Liver (tissue), 2 donors: Measurements from ENCODE around the gene C1GALT1C1L.

Experiments
- FOXA1 ChIP-seq: IDR thresholded peaks from 2 replicates; pipeline ENCODE4 v1.6.1; 2016; ENCODE audit warnings: antibody characterized with exemption
- TF ChIP-seq, protein P1 (sequence below): fragments of 150-350 bp; IDR thresholded peaks from 2 replicates; pipeline ENCODE4 v1.5.1; 2017; ENCODE audit warnings: improper control_type of control experiment, low read depth, low read length; ENCODE audit not compliant: missing input control
- donor health status: healthy.

DNA sequence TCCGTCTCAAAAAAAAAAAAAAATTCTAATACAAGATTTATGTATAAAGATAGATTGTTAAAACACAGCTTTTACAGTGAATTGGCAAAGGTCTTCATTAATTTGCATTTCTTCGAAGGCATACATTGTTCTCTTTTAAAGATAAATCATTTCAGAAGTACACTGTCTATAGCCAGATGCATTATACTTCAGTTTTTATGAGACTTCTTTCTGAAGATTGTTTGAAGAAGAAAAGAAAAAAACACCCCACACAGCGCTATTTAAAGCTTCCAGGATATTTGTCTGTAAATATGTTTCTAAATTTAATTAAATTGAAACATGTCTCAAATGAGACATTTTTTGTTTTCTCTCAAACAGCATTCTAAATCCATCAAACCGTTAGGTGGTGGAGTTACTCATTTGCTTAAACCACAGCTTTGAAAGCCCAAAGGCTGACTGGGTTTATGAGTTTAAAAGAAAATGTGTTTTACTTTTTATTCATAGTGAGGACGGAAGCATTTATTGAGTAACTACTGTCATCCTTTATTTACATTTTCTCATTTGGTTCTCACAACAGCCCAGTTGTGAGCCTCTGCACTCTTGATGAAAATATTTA, 42.4 kb upstream of the C1GALT1C1L start:
- TF ChIP-seq, protein P1, sequence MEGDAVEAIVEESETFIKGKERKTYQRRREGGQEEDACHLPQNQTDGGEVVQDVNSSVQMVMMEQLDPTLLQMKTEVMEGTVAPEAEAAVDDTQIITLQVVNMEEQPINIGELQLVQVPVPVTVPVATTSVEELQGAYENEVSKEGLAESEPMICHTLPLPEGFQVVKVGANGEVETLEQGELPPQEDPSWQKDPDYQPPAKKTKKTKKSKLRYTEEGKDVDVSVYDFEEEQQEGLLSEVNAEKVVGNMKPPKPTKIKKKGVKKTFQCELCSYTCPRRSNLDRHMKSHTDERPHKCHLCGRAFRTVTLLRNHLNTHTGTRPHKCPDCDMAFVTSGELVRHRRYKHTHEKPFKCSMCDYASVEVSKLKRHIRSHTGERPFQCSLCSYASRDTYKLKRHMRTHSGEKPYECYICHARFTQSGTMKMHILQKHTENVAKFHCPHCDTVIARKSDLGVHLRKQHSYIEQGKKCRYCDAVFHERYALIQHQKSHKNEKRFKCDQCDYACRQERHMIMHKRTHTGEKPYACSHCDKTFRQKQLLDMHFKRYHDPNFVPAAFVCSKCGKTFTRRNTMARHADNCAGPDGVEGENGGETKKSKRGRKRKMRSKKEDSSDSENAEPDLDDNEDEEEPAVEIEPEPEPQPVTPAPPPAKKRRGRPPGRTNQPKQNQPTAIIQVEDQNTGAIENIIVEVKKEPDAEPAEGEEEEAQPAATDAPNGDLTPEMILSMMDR: no peak
- no peak for TF ChIP-seq FOXA1
